Measurements from ENCODE around the gene TREH.

- TF ChIP-seq NANOG (IDR thresholded peaks at IDR 0.05; ENCODE audit: borderline replicate concordance) (no peak), EZH2 (IDR thresholded peaks at IDR 0.05; ENCODE audit: low read depth, unreplicated experiment) (no peak), POLR2AphosphoS5 (IDR thresholded peaks at IDR 0.05; ENCODE audit: low read depth) (peak; percentile 65), JUNB (IDR thresholded peaks at IDR 0.05; ENCODE audit: unreplicated experiment) (no peak), CTCF (conservative IDR thresholded peaks at IDR 0.05; ENCODE audit: low read depth in 2 of 2) (no peak)
These were observed 64.0 kb downstream of the TREH start for GRCh38 chr11:118615282-118615975.
